ENCODE measurements around the gene STK24. TPM values are rescaled to one million over a fixed set of nuclear protein-coding genes. Genes with fewer than 3 reads are reported as not detected.

The STK24 gene
- total RNA-seq, 6 experiments from 2014 or later = 72.2 to 89.8 (median 80.5) TPM

- H3K27ac Mint-ChIP-seq = peak overlapping the region; percentile 7; the same call in 1 of the 2 replicates
- no peak overlapping the region for H3K4me3 Mint-ChIP-seq
- H3K36me3 Mint-ChIP-seq (ENCODE audit: low read depth) = peaks cover 29% of the 10 kb centered on the region
- no peak for TF ChIP-seq CTCF (IDR thresholded peaks at IDR 0.05)
- peaks cover 2% of the 10 kb centered on the region; the same call in 1 of the 2 replicates for H3K27me3 Mint-ChIP-seq (ENCODE audit: insufficient read depth)
- H3K9me3 Mint-ChIP-seq = no peaks in the 10 kb centered on the region; the same call in 1 of the 2 replicates
- peaks cover 85% of the 10 kb centered on the region for H3K4me1 Mint-ChIP-seq (ENCODE audit: low read depth)
- no peak for DNase-seq
Observed at GRCh38 chr13:98567140-98567539, 9.8 kb downstream of the STK24 start.

GRCh38 chr13:98565726-98566565 is 11.0 kb downstream of the STK24 start:
- peak overlapping the region; percentile 54 for H3K27ac Mint-ChIP-seq
- H3K36me3 Mint-ChIP-seq (ENCODE audit: low read depth) = peaks cover 29% of the 10 kb centered on the region
- no peak overlapping the region for H3K4me3 Mint-ChIP-seq
- TF ChIP-seq CTCF (IDR thresholded peaks at IDR 0.05) = no peak
- no peaks in the 10 kb centered on the region; the same call in 1 of the 2 replicates for H3K9me3 Mint-ChIP-seq
- peaks cover 2% of the 10 kb centered on the region; the same call in 1 of the 2 replicates for H3K27me3 Mint-ChIP-seq (ENCODE audit: insufficient read depth)
- no peak for DNase-seq
- H3K4me1 Mint-ChIP-seq (ENCODE audit: low read depth) = peaks cover 84% of the 10 kb centered on the region

GRCh38 chr13:98564204-98564603 is 12.7 kb downstream of the STK24 start:
- H3K36me3 Mint-ChIP-seq (ENCODE audit: low read depth) = peaks cover 35% of the 10 kb centered on the region
- no peak for DNase-seq
- TF ChIP-seq CTCF (IDR thresholded peaks at IDR 0.05) = no peak
- peaks cover 2% of the 10 kb centered on the region; the same call in 1 of the 2 replicates for H3K27me3 Mint-ChIP-seq (ENCODE audit: insufficient read depth)
- no peak overlapping the region for H3K4me3 Mint-ChIP-seq
- H3K4me1 Mint-ChIP-seq (ENCODE audit: low read depth) = peaks cover 81% of the 10 kb centered on the region
- H3K9me3 Mint-ChIP-seq = no peaks in the 10 kb centered on the region; the same call in 1 of the 2 replicates
- peak overlapping the region; percentile 66 for H3K27ac Mint-ChIP-seq

- H3K9me3 Mint-ChIP-seq = no peaks in the 10 kb centered on the region
- TF ChIP-seq CTCF (IDR thresholded peaks at IDR 0.05) = no peak
- DNase-seq = no peak
- peaks cover 24% of the 10 kb centered on the region for H3K36me3 Mint-ChIP-seq (ENCODE audit: low read depth)
- peak overlapping the region; percentile 81 for H3K27ac Mint-ChIP-seq
- H3K4me1 Mint-ChIP-seq (ENCODE audit: low read depth) = peaks cover 85% of the 10 kb centered on the region
- H3K4me3 Mint-ChIP-seq = peak overlapping the region; percentile 69
- no peaks in the 10 kb centered on the region; the same call in 1 of the 2 replicates for H3K27me3 Mint-ChIP-seq (ENCODE audit: insufficient read depth)
Observed at GRCh38 chr13:98563071-98563470, 13.8 kb downstream of the STK24 start.

- Mint-ChIP-seq H3K9me3 (no peaks in the 10 kb centered on the region), H3K27ac (peak overlapping the region; percentile 75), H3K4me1 (ENCODE audit: low read depth) (peaks cover 86% of the 10 kb centered on the region), H3K27me3 (ENCODE audit: insufficient read depth) (peaks cover 3% of the 10 kb centered on the region; the same call in 1 of the 2 replicates), H3K36me3 (ENCODE audit: low read depth) (peaks cover 17% of the 10 kb centered on the region), H3K4me3 (no peak overlapping the region)
- DNase-seq = no peak
- no peak for TF ChIP-seq CTCF (IDR thresholded peaks at IDR 0.05)
Observed at GRCh38 chr13:98559169-98559568, 17.7 kb downstream of the STK24 start.
